GM19240 (cell line): Measurements from ENCODE around the gene SMC6.

Experiments
- DNase-seq: peaks from one replicate; pipeline ENCODE4 v3.0.0; 2011; ENCODE audit warnings: low spot score; ENCODE audit not compliant: insufficient read length

The SMC6 gene

GRCh38 chr2:17763641-17764333 is 10.2 kb upstream of the SMC6 start:
- no peak for DNase-seq

GRCh38 chr2:17762451-17762850 is 8.8 kb upstream of the SMC6 start:
- DNase-seq: no peak

DNA sequence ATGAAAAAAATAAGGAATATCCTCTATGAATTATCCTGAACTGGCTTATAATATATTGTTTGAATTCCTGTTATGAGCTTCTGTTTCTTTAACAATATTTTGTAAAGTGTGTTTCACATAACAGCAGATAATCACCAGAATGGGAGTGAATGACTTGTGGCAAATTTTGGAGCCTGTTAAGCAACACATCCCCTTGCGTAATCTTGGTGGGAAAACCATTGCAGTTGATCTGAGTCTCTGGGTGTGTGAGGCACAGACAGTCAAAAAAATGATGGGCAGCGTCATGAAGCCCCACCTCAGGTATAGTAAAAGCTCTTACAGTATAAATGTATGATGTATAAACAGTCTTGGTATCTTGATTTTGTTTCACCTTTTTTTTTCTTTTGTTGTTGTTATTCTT is 6.2 kb upstream of the SMC6 start:
- no peak for DNase-seq

- no peak for DNase-seq
Observed at GRCh38 chr2:17758118-17758517, 4.5 kb upstream of the SMC6 start.

- no peak for DNase-seq
Observed at GRCh38 chr2:17757321-17757720, 3.7 kb upstream of the SMC6 start.

- DNase-seq: no peak
Observed at GRCh38 chr2:17756668-17757067, 3.1 kb upstream of the SMC6 start.

- no peak for DNase-seq
Observed at GRCh38 chr2:17754773-17755425, 1.3 kb upstream of the SMC6 start.

GRCh38 chr2:17752892-17753802 is 463 bp downstream of the SMC6 start:
- DNase-seq: no peak

GRCh38 chr2:17752246-17752645 is 1.4 kb downstream of the SMC6 start:
- no peak for DNase-seq

- no peak for DNase-seq
Observed at GRCh38 chr2:17749753-17750438, 3.7 kb downstream of the SMC6 start.

GRCh38 chr2:17748745-17749144 is 4.9 kb downstream of the SMC6 start:
- DNase-seq: no peak

- no peak for DNase-seq
Observed at GRCh38 chr2:17747684-17748452, 5.7 kb downstream of the SMC6 start.

DNA sequence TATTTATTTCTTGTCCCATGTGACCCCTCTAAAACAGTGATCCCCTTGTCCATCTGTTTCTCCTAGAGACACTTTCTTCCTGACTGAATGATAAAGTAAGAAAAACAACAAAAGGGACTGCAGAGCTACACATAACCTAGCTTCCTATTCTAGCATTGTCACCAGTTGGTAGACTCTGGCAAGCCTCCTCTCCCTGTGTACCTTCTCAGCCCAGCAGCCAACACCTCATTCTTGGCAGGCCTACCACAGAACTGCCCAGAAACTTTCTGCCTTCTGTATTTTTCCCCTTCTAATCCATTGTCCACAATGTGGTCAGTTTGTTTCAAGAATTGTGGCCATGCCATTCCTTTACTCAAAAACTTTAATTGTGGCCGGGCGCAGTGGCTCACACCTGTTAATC is 13.4 kb downstream of the SMC6 start:
- no peak for DNase-seq

- no peak for DNase-seq
Observed at GRCh38 chr2:17736989-17737388, 16.6 kb downstream of the SMC6 start.

DNA sequence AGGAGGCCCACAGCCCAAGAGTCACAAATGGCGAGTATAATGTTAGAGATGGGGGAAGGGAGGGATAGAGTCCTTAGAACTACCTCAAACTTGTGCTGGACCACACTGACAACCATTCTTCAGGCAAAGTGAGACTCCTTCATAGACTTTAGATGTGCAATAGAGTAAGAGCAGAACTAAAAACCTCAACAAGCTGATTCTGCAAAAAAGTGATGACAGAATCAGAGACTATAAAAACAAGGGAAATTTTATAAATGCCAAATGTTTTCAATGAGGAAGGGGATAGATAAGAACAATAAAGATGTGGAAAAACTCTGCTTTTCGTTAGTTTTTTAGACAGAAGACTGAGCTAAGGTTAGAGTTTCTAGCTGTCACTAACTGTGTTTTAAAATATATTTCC is 17.7 kb downstream of the SMC6 start:
- no peak for DNase-seq

DNA sequence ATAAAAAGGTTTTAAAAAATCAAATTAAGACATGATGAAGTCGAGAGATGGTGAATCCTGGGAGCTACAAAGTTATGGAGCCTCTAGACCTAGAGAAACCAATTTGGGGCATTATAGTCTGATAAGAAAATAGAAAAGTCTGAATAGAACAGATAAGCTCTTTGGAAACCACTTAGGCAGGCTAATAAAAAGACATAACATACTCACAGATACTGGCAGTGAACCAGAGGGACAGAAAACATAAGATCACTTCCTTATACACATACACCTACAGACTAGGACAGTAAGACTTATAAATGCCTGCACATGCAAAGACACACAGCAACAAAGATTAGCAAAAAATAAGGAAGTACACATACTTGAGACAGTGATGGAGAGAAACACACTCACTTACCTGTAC is 20.0 kb downstream of the SMC6 start:
- DNase-seq: no peak

- no peak for DNase-seq
Observed at GRCh38 chr2:17729880-17730279, 23.7 kb downstream of the SMC6 start.

- no peak for DNase-seq
Observed at GRCh38 chr2:17728210-17728609, 25.4 kb downstream of the SMC6 start.

- DNase-seq: no peak
Observed at GRCh38 chr2:17719562-17720371, 33.8 kb downstream of the SMC6 start.

GRCh38 chr2:17718689-17719088 is 34.9 kb downstream of the SMC6 start:
- no peak for DNase-seq
